ENCODE measurements around the gene PSMC4.
A peak's percentile ranks its signal among the peaks of the same experiment; 100 is the strongest.

Gene PSMC4

DNA sequence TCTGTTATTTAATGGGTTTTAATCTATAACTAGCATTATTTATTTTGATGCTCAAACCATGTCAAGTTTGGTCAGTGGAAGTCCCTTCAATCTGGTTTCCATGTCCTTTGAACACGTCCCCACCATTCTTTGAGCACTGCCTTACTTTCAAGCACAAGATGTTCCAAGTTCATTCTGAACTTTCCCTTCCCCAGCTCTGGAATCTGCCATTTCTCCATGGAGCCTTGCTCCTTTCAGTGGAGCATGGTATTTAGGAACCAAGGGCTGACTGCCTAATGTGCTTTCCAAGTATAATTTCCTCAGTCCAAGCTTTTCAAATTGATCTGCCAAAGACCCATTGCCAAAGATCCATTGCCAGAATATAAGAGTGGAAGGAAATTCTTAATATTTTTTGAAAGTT, 24.8 kb downstream of the PSMC4 start:
- DNase-seq: no peak

DNA sequence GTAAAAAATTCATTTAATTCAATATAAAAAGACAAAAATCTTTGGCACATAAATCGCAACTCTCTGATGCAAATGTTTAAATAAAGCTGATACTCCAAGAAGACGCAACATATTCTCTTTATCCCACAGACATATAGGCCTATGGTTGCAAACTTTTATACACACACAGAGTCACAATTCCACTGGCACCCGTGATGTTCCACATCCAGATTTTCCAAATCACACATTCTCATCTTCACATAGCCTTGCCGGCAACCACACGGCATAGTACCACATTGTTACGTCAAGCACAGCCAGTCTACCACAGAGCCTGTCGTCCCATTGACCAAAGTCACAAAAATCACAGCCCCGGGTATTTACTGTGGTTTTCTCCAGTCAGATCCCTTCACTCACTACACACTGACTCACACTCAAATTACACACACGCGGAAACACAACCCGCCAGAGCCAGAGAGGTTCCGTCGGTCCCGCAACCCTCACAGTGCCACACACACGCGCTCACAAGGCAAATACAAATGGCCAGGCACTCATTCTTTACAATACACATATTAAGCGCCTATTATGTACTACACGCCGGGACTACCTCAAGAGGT, 25.3 kb downstream of the PSMC4 start:
- no peak for DNase-seq

- DNase-seq: peak; percentile 70
Observed at GRCh38 chr19:39996811-39997637, 26.1 kb downstream of the PSMC4 start, which contains the start of gene ZNF546. Gene ZNF546, plus strand, starts transcription at chr19:39997060. Its CDS starts 1,267 bp downstream, at chr19:39998327.

DNA sequence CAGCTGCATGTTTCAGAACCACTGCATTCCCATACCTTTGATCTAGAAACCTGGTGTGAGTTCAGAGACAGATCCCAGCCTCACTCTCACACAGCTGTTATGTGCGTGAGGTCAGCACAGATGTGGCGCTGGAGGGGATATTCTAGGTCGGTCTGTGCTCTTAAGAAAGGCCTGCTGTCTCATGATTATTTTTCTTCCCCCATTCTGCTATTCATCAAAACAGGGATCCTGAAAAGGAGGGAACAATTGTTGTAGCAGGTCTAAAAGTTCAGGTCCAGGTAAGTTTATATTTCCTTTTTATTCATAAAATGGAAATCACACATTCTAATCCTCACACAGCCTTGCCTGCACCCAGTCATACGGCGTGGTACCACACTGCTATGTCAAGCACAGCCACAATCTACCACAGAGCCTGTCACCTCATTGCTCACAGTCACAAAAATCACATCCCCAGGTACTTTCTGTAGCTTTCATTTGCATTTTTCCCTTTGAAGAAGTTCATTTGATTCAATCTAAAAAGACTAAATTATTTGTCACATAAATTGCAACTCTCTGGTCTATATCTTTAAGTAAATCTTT, 26.8 kb downstream of the PSMC4 start:
- DNase-seq: no peak

GRCh38 chr19:39998501-39998900, 27.5 kb downstream of the PSMC4 start:
- no peak for DNase-seq

- no peak for DNase-seq
Observed at GRCh38 chr19:40005691-40006272, 34.8 kb downstream of the PSMC4 start.

- DNase-seq: no peak
Observed at GRCh38 chr19:40006273-40006691, 35.3 kb downstream of the PSMC4 start.

DNA sequence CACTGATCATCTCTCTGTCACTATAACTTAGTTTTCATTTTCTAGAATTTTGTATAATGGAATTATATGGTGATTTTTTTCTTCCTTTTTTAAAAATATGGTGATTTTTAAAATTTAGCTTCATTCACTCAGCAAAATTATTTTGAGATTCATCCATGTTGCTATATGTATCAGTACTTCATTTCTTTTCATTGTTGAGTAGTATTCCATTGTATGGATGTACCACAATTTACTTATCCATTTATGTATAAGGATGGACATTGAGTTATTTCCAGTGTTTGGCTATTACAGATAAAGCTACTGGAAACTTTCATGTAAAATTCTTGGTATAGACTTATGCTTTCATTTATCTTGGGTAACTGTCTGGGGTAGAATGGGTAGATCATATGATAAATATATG, 38.7 kb downstream of the PSMC4 start:
- no peak for DNase-seq

GRCh38 chr19:40013991-40014390, 43.0 kb downstream of the PSMC4 start:
- no peak for DNase-seq

- DNase-seq: no peak
Observed at GRCh38 chr19:40023969-40024368, 53.0 kb downstream of the PSMC4 start.

GRCh38 chr19:40025938-40026596, 55.1 kb downstream of the PSMC4 start:
- DNase-seq: no peak

GRCh38 chr19:40026597-40026970, 55.6 kb downstream of the PSMC4 start:
- no peak for DNase-seq

All from amniotic stem cell (primary cell).